OCI-LY7 (cell line): ENCODE data around the gene ARL10.
A peak's percentile ranks its signal among the peaks of the same experiment; 100 is the strongest.

Experiments
- EZH2phosphoT487 ChIP-seq: fragments of 200-600 bp; sonication (generic); IDR thresholded peaks from 2 replicates; pipeline ENCODE4 v1.6.1; 2018; ENCODE audit warnings: low read depth, borderline replicate concordance, mild to moderate bottlenecking, mixed run types, antibody characterized with exemption, low read length, moderate library complexity, mixed read lengths
- TF ChIP-seq, protein P1 (sequence below): fragments of 200-600 bp; sonication (generic); conservative IDR thresholded peaks from 2 replicates; pipeline ENCODE4 v1.5.1; 2014; ENCODE audit warnings: mild to moderate bottlenecking, antibody characterized with exemption, low read length, moderate library complexity, mixed read lengths

DNA sequence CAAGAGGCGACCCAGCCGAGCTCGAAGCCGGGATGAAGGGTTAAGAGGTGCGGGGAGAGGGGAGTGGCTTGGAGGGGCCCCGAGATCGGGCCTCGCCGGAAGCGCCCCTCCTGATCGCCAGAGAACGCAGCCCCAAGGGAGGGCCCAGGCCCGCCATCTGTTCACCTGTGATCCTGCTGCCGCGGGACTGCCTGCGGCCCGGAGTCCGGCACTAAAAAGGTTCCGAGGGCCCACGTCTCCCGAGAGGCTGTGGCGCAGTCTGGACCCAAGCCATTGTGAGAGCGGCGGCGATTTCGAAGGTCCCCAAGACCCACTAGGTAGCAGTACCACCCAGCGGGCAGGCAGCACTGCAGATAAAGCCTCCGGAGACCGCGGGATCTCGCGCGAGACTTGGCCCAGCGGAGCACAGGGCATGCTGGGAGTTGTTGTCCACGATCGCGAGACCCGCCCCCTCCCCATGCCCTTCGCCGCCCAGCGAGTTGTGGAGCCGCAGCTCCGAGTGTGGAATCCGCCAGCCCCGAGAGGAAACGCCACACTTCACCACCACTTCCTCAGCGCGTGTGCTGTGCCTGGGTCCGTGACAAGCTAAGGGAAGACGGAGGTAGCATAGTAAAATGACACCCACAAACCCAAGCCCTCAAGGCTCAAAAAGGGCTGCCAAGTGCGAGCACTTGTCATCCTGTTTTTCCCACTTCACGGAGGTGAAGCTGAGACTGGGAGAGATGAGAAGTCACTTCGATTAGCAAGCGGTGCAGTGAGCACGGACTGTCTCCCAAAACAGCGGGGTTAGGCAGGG is 3.7 kb upstream of the ARL10 start, which contains the start of gene KIAA1191:
- TF ChIP-seq, protein P1, sequence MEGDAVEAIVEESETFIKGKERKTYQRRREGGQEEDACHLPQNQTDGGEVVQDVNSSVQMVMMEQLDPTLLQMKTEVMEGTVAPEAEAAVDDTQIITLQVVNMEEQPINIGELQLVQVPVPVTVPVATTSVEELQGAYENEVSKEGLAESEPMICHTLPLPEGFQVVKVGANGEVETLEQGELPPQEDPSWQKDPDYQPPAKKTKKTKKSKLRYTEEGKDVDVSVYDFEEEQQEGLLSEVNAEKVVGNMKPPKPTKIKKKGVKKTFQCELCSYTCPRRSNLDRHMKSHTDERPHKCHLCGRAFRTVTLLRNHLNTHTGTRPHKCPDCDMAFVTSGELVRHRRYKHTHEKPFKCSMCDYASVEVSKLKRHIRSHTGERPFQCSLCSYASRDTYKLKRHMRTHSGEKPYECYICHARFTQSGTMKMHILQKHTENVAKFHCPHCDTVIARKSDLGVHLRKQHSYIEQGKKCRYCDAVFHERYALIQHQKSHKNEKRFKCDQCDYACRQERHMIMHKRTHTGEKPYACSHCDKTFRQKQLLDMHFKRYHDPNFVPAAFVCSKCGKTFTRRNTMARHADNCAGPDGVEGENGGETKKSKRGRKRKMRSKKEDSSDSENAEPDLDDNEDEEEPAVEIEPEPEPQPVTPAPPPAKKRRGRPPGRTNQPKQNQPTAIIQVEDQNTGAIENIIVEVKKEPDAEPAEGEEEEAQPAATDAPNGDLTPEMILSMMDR = peak; percentile 60
- TF ChIP-seq EZH2phosphoT487 = no peak
